GM12873 (cell line): ENCODE measurements around the gene AFAP1L2.

Experiments
- CTCF ChIP-seq: IDR thresholded peaks from 2 replicates; pipeline ENCODE4 v1.5.1; 2012; ENCODE audit warnings: low read depth, mild to moderate bottlenecking, moderate library complexity, low read length, control low read depth; ENCODE audit not compliant: insufficient read depth; ENCODE audit errors: missing control alignments

AFAP1L2 gene

DNA sequence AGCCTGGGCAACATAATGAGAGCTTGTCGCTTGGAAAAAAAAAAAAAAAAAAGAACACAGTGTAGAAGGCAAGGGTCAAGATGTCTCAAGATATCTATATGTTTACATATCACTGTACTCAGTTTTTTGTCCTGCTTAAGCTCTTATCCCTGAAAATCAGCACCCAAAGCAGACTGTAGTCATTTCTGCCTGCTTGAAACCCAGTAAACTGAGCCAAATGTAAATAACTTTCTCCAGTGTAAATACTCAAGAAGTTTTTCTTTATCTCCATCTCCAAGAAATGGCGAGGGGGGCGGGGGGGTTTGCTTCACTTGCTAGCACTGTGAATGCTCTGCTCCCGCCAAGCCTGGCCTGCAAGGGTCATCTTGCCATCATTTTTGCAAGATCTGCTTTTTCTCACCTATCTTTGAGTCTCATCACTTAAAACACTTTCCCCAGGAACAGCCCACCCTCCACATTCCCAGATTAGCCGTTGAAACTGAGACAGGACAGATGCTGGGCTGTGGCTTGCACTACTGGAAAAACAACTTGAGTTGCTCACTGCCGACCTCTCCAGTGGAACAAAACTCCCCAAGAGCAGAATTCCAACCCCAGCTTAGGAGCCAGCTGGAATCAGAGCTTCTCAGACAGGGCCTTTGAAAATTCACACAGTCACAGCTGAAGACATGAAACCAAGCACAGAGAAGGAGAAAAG, 54.6 kb downstream of the AFAP1L2 start:
- TF ChIP-seq CTCF: no peak

GRCh38 chr10:114347791-114348190, 56.5 kb downstream of the AFAP1L2 start:
- TF ChIP-seq CTCF: no peak

GRCh38 chr10:114347241-114347640, 57.1 kb downstream of the AFAP1L2 start:
- TF ChIP-seq CTCF: no peak

DNA sequence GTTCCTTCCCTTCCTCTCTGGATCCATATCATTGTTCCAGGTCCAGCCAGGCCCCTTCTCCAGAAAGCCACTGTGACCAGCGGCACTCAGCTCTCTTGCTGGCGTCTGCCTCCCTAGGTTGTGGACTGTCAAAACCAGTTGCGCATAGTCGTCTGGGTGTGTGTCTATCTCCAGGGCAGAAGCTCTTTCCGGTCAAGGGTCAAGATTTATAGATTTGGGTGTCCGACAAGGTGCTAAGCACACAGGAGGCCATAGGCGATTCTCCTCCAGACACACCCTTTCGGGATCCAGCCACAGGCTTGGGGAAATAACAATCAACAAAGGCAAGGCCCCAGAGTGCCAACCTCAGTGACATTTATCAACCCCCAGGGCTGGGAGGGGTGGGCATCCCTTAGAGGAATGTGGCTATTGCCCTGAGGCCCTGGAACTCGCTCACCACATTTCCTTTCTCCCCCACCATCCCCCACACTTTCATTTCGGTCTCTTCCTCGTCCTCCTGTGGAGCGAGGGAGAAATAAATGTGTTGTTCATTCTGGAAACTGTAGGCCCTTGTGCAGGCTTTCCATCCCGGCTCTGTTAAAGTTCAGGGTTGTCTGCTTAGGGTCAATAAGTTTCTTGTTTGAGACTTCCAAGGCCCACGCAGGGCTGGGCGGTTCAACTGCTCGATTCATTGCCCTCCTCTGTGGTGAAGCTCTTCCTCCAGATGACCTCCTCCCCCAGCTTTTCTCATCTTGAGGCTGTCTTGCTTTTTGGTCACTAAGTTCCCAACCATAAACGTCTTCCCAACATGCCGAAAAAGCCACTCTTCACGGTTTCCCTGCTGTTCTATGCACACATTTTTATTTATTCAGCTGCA, 57.9 kb downstream of the AFAP1L2 start:
- no peak for TF ChIP-seq CTCF

DNA sequence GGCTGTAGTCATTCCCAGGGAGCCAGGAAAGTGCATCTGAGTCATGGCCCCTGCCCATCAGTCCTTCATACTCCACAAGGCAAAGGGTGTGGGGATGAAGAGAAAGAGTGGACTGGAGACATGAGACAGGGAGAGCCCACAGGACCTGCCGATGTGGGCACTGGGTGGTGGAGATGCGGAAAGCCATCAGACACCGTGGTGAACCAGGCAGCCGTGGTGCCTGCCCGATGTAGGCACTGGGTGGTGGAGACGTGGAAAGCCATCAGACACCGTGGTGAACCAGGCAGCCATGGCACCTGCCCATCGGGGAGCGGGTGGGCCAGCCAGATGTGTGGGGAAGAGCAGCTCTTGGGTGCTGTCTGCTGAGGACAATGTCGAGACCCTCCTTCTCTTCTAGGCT, 58.6 kb downstream of the AFAP1L2 start:
- no peak for TF ChIP-seq CTCF

GRCh38 chr10:114343623-114344505, 60.4 kb downstream of the AFAP1L2 start:
- TF ChIP-seq CTCF: no peak

- TF ChIP-seq CTCF: no peak
Measured at GRCh38 chr10:114342976-114343375, 61.3 kb downstream of the AFAP1L2 start.
